GM19468 (cell line): ENCODE results near the gene IFRD2.

Experiments
- ATAC-seq: cut with Tn5 transposase; IDR thresholded peaks from one replicate; pipeline ENCODE4 v1.9.1; 2021; ENCODE audit warnings: mild to moderate bottlenecking, moderate library complexity, moderate number of reproducible peaks; ENCODE audit not compliant: unreplicated experiment; ENCODE audit errors: extremely low read depth

The IFRD2 gene

GRCh38 chr3:50292159-50293078 lies at the start of gene IFRD2:
Gene IFRD2, minus strand, starts transcription at chr3:50292429. Its CDS starts 155 bp downstream, at chr3:50292274.
- peak; percentile 87 for ATAC-seq

- no peak for ATAC-seq
Measured at GRCh38 chr3:50341537-50341936, 49.3 kb upstream of the IFRD2 start.

GRCh38 chr3:50340448-50341329 lies 48.5 kb upstream of the IFRD2 start, which contains the start of gene RASSF1:
Gene RASSF1, minus strand, starts transcription at chr3:50340836. Its CDS starts 31 bp downstream, at chr3:50340805.
- no peak for ATAC-seq

DNA sequence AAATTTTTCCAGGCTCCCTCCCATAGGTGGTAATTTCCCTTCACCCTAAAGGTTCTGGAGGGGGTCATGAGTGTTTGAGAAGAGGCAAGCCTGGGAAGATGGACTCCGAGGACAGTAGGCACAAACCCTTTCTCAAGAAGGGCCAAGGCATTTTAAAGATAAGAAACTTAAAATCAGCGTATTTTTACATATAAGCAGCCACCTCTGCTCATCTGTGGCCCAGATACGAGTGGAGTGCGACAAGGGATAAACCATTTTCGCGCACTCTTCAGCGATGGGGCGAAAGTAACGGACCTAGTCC lies 47.9 kb upstream of the IFRD2 start:
- no peak for ATAC-seq

DNA sequence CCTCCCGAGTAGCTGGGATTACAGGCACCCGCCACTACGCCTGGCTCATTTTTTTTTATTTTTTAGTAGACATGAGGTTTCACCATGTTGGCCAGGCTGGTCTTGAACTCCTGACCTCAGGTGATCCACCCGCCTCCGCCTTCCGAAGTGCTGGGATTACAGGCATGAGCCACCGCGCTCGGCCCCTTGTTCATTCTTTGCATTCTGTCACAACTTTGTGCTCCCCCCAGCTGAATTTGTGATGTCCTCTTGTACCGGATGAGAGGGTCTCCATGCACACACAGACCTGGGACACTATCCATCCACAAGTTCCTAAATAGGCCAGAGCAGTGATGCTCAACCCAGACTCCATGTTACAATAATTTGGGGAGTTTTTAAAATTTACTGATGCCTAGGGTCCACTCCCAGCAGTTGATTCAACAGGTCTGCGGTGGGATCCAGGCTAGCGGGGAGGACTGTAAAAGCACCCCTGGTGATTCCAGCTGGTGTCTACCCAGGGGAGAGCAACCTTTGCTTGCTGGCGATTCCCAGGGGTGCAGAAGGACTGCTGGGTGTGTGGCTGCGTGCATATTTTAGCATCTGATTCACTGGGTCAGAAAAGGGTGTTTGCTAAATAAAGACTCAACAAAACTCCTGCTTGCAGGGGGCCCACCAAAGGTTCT lies 47.4 kb upstream of the IFRD2 start:
- no peak for ATAC-seq

DNA sequence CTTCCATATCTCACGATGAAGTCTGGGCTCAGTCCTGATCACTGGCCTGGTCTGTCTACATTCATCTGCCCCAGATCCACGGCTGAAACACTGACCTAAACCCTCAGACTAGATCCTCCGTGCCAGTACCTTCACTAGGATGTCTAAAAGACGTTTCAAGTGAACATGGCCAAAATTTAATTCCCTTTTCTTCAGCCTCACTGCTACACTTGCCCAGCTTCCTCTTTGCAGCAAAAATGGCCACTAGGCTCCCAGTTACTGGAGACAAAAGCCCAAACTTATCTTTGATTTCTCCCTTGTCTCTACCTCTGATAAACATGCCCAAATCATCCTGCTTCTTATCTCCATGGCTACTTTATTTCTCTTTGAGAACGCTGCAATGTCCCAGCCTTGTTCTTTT lies 46.7 kb upstream of the IFRD2 start:
- no peak for ATAC-seq

GRCh38 chr3:50337175-50337861 lies 45.1 kb upstream of the IFRD2 start:
- ATAC-seq, result peak; percentile 64

DNA sequence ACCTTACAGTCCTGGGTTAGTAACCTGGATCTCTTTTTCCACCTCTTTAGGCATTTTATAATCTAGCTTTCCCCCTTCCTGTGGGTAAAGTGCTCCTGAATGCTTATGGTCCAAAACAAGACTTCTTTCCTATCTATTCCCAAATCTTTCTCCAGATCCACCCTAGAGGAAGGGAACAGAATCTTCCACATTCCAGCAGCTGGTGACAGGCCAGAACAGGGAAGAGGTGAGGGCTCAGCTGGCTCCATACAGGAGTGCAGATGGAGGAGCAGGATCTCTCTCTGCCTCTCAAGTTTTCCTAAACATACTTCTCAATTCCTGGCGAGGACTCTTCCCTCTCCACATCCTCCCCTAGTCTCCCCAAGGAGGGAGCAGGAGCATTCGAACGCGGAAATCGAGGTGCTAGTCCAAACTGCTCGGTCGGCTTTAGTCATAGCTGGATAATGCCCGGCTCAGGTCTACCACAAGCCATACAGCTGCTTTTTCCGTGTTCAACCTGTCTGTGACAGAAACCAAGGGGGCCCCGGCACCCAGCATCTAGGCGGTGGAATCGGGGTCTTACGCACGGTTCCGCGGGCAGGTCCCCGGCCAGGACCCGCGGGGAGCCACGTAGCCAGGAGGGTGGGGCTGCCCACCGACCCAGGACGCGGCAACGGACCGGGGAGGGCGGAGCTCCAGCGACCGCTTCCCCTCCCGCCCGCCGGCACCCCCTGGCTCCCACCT lies 44.4 kb upstream of the IFRD2 start:
- ATAC-seq, result peak; percentile 4

DNA sequence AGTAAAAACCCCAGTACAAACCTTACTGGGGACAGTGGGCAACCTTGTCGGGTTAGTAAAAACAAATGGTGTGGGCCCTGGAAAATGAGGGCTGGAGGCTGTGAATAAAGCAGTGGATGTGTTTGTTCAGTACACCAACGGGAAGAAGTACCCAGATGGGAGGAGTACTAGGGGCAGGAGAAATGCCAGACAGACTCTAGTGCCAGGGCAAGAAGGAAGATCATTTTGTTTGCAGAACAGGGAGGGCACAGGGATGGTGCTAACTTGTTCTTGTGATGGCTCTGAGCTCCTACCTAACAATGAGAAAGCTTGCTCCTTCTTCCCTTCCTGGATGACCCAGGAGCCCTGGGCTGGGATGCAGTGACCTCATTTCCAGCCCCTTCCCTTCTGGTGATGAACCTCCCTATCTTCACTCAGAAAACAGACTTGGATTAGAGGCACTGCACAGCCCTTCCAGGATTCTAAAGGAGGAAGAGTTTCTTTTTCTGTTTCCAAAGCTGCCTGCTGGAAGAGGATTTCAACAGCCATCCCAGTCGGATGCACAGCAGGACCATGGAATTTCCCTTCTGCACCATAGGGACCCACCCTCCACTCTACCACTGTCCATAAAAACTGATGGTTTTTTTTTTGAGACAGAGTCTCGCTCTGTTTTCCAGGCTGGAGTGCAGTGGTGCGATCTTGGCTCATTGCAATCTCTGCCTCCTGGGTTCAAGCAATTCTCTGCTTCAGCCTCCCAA lies 42.3 kb upstream of the IFRD2 start:
- ATAC-seq, result no peak

DNA sequence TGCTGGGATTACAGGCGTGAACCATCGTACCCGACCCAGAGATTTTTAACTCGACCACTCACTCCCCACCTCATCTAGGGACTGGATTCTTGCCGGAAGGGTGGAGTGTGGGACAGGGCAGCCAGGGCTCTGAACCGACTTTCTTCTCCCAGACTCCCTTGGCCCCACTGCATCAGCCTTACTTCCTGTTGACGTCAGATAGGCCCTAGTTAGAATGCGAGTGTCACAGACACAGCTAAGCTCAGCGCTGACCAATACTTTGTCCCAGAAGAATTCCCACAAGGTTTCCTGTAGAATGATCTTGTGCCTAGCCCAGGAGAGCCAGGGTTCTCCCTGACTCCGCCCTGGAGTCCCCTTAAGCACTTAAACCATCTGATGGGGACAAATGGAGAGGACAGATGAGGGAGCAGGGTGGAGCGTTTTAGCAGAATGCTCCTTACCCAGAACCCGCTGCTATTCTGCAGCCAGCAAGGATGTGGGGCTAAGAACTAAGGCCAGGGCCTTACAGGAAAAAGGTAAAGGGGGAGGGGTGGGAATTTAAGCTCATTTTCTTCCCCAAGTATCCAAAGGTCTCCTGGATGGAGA lies 41.6 kb upstream of the IFRD2 start:
- ATAC-seq, result no peak

DNA sequence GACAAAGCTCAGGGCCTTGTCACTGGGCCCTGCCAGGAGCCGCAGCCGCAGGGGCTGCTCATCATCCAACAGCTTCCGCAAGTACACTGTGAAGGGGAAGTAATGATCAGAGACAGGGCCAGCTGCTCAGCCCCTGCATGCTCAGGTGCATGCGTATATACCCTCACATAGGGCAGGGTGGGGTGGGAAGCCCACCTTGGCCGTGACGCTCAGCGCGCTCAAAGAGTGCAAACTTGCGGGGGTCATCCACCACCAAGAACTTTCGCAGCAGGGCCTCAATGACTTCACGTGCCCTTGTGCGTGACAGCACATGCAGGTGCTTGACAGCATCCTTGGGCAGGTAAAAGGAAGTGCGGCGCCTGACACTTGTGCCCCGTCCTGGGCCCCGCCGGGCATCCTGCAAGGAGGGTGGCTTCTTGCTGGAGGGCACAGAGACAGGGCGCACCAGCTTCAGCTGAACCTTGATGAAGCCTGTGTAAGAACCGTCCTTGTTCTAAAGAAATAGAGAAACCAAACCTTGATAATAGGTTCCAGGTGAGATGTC lies 39.2 kb upstream of the IFRD2 start:
- no peak for ATAC-seq

DNA sequence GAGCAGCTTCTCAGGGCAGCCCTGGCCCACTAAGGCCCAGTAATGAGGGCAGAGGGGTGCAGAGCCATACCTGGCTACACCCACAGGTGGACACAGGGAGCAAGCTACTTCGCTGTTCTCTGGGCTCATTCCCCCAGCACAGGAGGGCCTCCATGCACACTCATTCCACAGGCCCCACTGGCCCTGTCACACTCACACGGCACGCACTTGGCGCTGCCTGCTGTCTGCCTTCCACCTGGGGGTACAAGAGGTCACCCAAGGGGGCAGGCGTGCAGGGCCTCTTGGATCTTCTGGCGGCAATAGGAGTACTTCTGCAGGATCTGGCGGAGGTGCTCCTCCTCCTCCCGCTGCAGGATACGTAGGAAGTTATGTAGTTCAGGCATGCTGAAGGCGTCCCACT lies 38.1 kb upstream of the IFRD2 start:
- no peak for ATAC-seq

GRCh38 chr3:50327943-50328691 lies 35.9 kb upstream of the IFRD2 start, which contains the start of gene TUSC2:
Gene TUSC2, minus strand, starts transcription at chr3:50328223. Its CDS starts 124 bp downstream, at chr3:50328099.
- ATAC-seq, result peak; percentile 74

DNA sequence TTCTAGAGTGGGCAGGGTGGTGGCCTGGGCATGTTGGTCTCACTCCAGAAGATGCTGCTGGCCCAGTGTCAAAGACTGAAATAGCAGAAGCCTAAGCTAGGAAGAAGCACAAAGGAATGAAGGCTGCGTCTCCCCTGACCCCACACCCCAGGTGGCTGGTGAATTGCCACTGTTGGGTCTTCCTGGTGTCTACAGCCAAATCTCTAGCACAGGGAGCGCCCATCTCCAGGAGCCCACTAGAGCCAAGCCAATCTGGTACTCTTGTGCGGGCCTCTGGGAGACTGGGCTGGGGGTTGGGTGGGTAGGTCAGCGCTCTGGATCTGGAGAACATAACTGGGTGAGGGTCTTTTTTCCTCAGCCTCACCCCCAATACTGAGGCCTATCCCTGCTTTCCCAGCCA lies 34.9 kb upstream of the IFRD2 start:
- ATAC-seq, result no peak

DNA sequence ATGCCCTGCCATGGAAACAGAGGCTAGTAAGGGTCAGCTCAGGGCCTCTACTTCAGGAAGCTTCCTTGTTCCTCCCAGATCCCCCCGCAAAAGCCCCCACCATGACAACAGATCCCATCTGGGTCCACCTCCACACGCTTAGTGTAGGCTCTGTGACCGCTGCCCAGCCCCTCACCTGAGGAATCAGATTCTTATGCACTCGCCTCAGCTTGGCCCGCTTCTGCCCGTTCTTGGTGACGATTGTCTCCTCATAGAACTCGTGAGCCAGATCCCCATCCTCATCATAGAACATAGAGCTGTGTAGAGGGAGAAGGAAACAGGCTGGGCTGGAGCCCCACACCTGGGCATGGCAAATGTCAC lies 33.9 kb upstream of the IFRD2 start:
- ATAC-seq, result no peak

DNA sequence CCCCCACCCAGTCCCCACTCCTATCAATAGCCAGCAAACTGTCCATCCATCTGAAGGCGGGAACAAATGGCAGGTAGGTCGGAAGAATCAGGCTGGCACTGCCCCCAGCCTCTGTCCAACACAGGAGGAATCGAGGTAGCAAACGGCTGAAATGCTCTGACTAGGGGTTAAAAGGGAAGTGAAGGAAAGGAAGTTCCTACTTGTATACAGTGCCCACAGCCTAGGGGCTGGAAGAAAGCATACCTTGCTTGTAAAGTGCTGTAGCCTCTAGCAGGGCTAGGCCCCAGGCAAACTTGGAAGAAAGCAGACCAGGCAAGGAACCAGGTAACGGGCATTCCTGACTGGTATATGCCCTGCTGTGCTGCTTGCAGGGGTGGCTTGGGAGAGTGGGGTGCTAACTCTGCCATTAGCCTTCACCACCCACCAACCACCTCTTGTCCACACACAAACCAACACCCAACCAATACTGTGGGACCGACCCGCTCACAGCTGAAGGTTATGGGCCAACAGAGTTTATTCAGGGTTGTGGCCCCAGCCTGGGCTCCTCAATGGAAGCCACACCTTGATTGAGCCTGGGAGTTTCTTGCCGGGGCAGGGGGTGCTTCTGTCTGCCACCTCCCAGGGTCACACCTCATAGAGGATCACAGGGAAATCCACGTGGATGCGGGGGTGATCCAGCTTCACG lies 33.4 kb upstream of the IFRD2 start:
- no peak for ATAC-seq

DNA sequence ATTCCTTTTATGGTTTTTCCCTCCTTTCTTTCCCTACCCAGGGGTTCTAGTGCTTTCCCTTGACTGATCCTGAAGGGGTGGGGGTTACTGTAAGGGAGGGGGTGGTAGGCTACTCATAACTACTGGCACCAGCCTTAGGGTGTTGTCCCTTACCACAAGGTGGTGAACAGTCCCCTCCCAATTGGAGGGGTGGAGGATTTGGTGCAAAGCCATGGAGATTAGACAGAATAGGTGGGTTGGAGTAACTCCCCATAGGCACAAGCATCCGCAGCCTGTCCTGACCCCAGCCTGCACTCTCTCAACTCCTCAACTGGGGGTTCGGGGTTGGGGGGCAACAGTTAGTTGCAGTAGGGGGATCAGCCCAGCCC lies 32.9 kb upstream of the IFRD2 start:
- ATAC-seq, result no peak
